ENCODE data around the gene LRRC4C. TPM values are rescaled to one million over a fixed set of nuclear protein-coding genes. Genes with fewer than 3 reads are reported as not detected.

LRRC4C gene
- total and polyA plus RNA-seq, 12 donors = 0.15 to 0.93 (median 0.40) TPM

DNA sequence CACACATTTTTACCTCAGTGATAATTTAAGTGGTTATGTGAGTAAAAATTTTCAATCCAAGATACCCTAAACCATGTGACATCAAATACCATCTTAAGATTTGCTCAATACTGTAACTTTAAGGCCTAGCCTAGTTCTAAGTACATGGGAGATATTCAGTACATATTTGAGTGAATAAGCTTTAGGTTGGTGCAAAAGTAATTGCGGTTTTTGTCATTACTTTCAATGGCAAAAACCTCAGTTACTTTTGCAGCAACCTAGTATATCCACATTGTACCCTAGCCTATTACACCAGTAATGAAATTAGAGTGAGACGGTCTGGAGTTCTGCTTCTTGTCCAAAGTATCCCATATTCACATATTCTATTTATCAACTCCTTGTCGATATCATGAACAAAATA lies 700.1 kb downstream of the LRRC4C start:
- no peak for DNase-seq
- 80 to 88% methylated on average over 3 of the region's 3 CpGs for WGBS, 2 donors
- peaks cover 0 to 17% (median 0%) of the 10 kb centered on the region in 11 donors for H3K9me3 ChIP-seq
- H3K27ac ChIP-seq = no peak overlapping the region
- TF ChIP-seq, protein P1, sequence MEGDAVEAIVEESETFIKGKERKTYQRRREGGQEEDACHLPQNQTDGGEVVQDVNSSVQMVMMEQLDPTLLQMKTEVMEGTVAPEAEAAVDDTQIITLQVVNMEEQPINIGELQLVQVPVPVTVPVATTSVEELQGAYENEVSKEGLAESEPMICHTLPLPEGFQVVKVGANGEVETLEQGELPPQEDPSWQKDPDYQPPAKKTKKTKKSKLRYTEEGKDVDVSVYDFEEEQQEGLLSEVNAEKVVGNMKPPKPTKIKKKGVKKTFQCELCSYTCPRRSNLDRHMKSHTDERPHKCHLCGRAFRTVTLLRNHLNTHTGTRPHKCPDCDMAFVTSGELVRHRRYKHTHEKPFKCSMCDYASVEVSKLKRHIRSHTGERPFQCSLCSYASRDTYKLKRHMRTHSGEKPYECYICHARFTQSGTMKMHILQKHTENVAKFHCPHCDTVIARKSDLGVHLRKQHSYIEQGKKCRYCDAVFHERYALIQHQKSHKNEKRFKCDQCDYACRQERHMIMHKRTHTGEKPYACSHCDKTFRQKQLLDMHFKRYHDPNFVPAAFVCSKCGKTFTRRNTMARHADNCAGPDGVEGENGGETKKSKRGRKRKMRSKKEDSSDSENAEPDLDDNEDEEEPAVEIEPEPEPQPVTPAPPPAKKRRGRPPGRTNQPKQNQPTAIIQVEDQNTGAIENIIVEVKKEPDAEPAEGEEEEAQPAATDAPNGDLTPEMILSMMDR (IDR thresholded peaks at IDR 0.05) = no peak
- H3K27me3 ChIP-seq = no peaks in the 10 kb centered on the region
- ATAC-seq = no peak
- intact Hi-C loops (cut with DNase I) = no loop called here
- no peaks in the 10 kb centered on the region for H3K4me1 ChIP-seq
- H3K36me3 ChIP-seq = no peaks in the 10 kb centered on the region
- no peak overlapping the region for H3K4me3 ChIP-seq

DNA sequence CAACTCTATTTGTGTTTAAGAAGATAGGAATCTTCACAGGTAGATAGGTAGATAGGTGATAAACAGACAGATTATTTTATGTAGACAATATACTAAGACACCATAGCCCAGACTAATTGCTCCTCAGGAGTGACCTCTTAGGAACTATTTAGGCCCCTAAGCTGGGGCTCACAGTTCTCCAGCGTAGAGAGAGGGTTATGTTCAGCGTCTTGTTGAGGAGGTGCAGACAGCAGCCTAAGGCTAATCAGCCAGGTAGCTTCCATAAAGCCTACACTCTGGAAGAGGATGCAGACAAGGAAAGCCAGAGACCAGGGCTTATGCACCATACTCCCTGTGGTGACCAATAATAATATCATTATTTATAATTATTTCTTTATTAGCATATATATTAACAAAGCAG lies 705.2 kb downstream of the LRRC4C start:
- TF ChIP-seq, protein P1 (IDR thresholded peaks at IDR 0.05) = no peak
- ATAC-seq (no peak), DNase-seq (no peak)
- H3K36me3 ChIP-seq = no peaks in the 10 kb centered on the region
- no peak overlapping the region for H3K4me3 ChIP-seq
- H3K27ac ChIP-seq = no peak overlapping the region
- 15 to 26% methylated on average over 2 of the region's 2 CpGs for WGBS, 2 donors
- intact Hi-C loops (cut with DNase I) = no loop called here
- H3K27me3 ChIP-seq = no peaks in the 10 kb centered on the region
- H3K4me1 ChIP-seq = no peaks in the 10 kb centered on the region
- peaks cover 0 to 36% (median 0%) of the 10 kb centered on the region in 11 donors for H3K9me3 ChIP-seq

DNA sequence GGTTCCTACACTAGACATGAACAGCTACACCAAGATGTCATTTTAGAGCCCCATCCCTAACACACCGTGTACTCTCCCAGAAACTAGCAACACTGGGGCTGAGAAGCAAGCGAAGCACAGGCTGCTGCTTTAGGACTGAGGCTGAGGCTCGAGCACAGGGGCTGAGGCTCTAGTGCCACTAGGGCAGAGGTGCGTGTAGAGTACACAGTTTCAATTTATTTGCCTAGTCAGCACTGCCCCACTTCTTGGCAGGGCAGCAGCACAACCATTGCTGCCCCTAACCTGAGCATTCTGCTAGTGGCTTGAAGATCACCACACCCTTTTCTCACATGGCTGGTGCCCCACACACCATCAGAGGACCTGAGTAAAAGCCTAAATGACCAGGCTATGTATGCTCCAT lies 713.2 kb downstream of the LRRC4C start:
- no peak for ATAC-seq
- Histone ChIP-seq H3K36me3 (no peaks in the 10 kb centered on the region), H3K9me3 (peaks cover 0 to 57% (median 6%) of the 10 kb centered on the region in 11 donors), H3K4me3 (no peak overlapping the region), H3K27me3 (no peaks in the 10 kb centered on the region), H3K4me1 (no peaks in the 10 kb centered on the region), H3K27ac (no peak overlapping the region)
- WGBS, 2 donors = 54 to 80% methylated on average over 4 of the region's 4 CpGs
- DNase-seq = no peak
- TF ChIP-seq, protein P1 (IDR thresholded peaks at IDR 0.05) = no peak
- intact Hi-C loops (cut with DNase I) = no loop called here

DNA sequence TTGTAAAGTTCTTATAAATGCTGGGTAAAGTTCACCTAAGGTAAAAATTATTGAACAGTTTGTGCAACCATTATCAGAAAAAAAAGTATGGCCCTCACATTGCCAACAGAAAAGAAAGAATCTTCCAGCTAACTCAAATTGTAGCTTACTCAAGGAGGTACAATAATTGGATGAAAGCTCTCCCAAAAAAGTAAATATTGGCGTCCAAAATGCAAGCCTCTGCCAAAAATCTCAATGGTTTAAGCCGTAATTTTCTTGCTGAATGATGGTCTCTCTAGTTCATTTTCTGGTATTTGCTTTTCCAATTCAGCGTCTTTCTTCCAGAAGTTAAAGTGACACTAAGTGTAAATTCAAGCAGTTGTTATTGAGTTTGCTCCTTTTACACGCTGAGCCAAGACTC lies 727.3 kb downstream of the LRRC4C start:
- WGBS, 2 donors = 62 to 66% methylated on average over 4 of the region's 4 CpGs
- TF ChIP-seq, protein P1 (IDR thresholded peaks at IDR 0.05) = no peak
- Histone ChIP-seq H3K4me3 (no peak overlapping the region), H3K27me3 (no peaks in the 10 kb centered on the region), H3K27ac (no peak overlapping the region), H3K9me3 (peaks cover 0 to 48% (median 1%) of the 10 kb centered on the region in 11 donors), H3K36me3 (no peaks in the 10 kb centered on the region), H3K4me1 (no peaks in the 10 kb centered on the region)
- no peak for DNase-seq
- intact Hi-C loops (cut with DNase I) = no loop called here
- ATAC-seq = no peak
